HG02798 (cell line): ENCODE measurements around the gene FNIP1.
"Not testable (repeated sequence)": the region's sequence is repeated elsewhere in the genome, so short reads cannot be mapped to it uniquely, and the experiment has no call there.

ENCODE experiments used
- ATAC-seq: cut with Tn5 transposase; IDR thresholded peaks from one replicate; pipeline ENCODE4 v1.9.1; 2021; ENCODE audit warnings: mild to moderate bottlenecking; ENCODE audit not compliant: unreplicated experiment, poor library complexity

The FNIP1 gene

DNA sequence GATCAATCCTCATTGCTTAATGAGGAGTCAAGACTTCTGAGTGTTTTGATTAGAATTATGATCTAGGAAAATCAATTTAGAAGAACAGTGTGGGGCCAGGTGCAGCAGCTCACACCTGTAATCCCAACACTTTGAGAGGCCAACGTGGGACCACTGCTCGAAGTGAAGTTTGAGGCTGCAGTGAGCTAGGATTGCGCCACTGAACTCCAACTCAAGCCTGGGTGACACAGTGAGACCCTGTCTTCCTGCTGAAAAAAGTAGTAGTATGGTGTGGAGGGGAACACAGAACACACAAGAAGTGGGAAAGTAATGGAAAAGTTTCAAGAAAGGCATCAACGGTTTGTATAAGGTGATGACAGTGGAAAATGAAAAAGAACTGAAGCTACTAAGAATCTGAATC lies 9.1 kb downstream of the FNIP1 start:
- ATAC-seq: no peak

DNA sequence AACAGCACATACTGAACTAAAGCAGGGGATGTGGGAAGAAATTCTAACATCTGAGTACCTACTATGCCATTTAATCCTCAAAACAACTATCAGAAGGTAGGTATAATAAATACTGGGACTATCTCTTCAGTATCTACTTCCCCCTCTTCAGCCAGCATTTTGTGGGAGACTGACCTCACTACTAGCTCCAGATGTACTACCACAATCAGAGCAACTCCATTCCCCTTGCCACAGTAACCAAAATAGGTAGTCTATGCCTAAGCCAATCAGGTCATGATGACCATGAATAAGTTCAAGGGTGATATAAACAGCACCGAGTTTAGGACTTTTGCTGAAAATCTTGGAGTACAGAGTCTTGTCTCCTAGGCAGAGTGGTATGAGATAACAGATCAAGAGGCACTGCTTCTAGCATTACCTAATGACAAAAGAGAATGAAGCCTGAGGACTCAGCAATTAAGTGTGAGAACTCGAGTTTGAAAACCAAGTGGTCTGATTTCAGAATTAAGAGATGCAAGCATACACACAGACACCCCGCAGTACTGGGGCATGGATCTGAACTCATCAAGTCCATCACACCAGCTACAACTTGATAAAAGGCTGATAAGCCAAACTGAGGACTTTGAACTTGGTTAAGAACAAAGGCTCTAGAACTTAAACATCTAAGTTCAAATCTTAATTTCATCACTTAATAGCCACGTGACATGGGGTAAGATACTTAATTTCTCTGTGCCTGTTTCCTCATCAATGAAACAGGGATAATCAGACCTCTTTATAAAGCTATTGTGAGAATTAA lies 9.7 kb downstream of the FNIP1 start:
- ATAC-seq: no peak

GRCh38 chr5:131786036-131786435 lies 10.8 kb downstream of the FNIP1 start:
- ATAC-seq: no peak

DNA sequence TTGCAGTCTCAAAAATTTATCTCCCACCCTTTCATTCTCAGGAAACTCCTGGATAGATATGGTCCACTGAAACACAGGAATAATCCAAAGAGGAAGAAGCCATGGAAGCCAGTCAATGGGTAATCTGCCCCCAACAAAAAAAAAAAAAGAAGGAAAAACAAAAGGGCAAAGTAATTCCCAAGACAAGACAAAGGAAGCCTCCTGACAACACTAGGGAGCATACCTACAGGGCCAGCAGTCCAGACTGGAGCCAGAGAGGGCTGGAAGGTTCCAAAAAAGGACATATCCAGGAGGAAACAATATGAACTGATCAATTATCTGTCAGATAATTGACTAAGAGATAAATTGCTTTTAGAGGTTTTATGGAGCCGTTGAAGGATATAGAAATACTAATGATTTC lies 12.9 kb downstream of the FNIP1 start:
- no peak for ATAC-seq

DNA sequence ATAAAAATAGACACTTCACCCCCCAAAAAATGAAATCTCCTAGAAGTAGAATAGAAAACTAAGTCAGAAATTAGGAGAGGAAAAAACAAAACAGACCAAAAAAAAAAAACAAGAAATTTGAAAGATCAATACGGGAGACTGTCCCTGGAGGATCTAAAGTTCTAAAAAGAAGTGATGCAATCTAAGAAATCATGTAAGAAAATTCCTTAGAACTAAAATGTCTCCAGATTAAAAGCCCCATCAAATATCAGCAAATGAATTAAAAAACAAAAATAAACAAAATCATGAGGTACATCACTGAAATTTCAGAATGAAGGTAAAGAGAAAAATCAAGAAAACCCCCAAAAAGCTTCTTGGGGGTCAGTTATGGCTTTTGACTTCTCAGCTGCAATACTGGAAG lies 13.5 kb downstream of the FNIP1 start:
- no peak for ATAC-seq

- ATAC-seq: no peak
Observed at GRCh38 chr5:131782717-131783116, 14.1 kb downstream of the FNIP1 start.

DNA sequence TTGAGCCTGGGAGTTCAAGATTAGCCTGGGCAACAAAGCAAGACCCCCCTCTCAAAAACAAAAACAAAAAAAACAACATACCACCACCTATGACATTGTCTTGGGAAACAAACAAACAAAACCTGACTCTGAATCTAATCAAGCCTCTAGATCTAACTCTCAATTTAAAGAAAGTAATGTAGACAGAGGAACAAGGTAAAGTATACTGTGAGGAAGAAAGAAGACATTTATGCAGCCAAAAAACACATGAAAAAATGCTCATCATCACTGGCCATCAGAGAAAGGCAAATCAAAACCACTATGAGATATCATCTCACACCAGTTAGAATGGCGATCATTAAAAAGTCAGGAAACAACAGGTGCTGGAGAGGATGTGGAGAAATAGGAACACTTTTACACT lies 18.7 kb downstream of the FNIP1 start:
- not testable (repeated sequence) for ATAC-seq

- no peak for ATAC-seq
Observed at GRCh38 chr5:131776450-131776849, 20.4 kb downstream of the FNIP1 start.

GRCh38 chr5:131774652-131775367 lies 22.0 kb downstream of the FNIP1 start:
- no peak for ATAC-seq

- ATAC-seq: no peak
Observed at GRCh38 chr5:131773805-131774204, 23.0 kb downstream of the FNIP1 start.

DNA sequence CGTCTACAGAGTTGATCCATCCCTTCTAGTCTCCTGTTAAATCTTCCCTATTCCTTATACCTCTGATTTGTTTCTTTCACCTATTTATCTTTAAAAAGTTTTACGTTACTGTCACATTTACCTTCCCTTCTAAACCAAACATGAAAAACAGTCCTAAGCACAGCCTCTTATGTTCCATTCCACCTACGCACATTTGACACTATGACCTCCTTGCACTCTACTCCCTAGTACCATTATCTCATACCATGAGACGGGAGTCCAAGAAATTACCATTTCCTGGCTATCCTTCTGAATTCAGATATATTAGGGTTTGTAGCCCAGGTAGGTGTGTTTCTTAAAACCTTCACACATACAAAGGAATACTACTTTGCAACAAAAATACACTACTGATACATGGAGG lies 25.1 kb downstream of the FNIP1 start:
- ATAC-seq: no peak

DNA sequence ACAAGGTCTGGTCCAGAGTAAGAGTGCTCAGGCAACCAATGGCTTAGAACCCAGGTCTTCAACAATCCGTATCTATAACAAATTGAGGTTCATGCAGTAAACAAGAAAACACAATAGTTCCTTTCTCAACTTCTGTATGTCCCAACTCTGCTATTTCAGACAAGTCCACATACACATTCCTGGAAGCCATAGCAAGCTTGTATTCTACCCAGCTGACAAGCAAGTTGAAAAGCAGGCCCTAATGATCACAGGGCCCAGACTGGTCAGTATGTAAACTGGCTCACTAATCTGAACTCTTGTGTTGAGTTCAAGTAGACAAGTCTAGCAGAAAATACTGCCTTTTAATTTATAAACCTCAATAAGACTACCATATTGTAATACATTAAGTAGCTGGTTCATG lies 26.9 kb downstream of the FNIP1 start:
- ATAC-seq: no peak

GRCh38 chr5:131769336-131769735 lies 27.5 kb downstream of the FNIP1 start:
- ATAC-seq: no peak

DNA sequence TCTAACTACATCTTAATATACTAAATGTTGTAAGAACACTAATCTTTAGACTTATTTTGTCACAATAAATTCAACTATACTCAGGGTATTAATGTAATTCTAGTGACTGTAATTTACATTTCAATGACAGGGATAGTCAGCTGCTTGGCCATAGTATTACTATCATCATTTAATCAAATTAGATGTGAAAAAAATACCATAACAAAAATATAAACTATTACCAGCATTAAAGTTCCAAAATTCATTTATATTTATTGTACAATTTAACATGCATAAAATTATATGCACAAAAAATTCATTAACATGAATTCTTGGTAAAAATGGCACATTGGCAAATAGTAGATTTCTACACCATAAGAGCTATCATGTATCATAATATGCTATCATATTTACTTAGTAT lies 28.9 kb downstream of the FNIP1 start:
- ATAC-seq: no peak

DNA sequence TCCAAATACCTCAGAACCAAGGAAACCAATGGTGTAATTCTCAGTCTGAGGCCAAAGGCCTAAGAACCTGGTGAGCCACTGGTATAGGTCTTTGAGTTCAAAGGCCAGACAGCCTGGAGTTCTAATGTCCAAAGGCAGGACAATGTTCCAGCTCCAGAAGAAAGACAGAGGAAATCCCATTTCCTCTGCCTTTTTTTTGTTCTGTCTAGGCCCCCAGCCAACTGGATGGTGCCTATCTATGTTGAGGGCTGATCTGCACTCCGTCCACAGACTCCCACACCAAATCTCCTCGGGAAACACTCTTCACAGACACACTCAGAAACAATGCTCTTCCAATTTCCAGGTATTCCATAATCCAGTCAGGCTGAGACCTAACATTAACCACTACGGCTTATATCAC lies 30.1 kb downstream of the FNIP1 start:
- ATAC-seq: no peak

DNA sequence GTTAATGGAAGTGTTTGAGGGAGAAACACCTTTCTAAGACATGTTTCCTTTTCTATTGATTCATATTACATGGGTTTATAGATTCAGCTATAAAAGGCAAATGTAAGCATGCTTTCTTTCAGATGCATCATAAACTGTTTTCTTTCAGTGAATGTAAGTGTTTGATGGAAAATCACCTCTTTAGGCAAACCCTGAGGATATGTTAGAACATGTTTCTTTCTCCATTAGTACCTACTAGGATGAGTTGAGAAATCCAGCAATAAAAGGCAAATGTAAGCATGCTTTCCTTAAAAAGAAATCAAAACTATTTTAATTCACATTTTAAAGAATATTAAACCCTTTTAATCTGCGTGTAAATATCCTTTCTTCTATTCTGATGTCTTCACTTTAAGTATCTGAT lies 31.6 kb downstream of the FNIP1 start:
- no peak for ATAC-seq

- ATAC-seq: no peak
Observed at GRCh38 chr5:131763968-131764367, 32.8 kb downstream of the FNIP1 start.

- ATAC-seq: no peak
Observed at GRCh38 chr5:131760793-131761192, 36.0 kb downstream of the FNIP1 start.

- ATAC-seq: no peak
Observed at GRCh38 chr5:131759704-131760103, 37.1 kb downstream of the FNIP1 start.

- ATAC-seq: peak; percentile 54
Observed at GRCh38 chr5:131758520-131758900, 38.3 kb downstream of the FNIP1 start.

DNA sequence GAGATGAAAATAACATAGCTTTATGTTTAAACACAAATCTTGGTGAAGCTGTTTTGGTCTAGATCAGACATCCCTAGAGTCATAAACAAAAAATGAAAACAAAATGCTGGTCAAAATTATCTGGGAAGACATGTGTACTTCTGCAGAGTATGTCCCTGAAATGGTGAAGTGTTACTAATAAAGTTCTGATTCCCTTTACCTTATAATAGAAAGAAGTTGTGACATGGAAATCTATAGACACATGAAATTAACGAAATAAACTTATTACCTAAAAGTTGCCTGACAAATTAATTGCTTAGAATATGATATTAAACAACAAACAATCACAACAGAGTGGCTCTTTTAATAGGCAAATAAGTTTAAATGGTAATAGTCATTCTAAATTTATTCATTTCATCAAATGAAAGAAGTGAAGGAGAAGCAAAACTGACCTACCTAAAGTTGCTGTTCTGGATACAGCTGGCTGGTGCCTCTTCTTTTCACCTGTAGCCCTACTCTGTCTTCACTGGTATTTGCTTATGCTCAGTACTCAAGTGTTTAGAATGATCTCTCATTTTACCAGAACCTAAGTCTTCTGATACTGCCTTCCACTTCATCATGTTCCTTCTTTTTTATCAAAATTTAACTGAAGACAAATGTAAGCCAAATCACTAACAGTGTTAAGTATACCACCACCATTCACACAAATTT lies 38.8 kb downstream of the FNIP1 start:
- peak; percentile 73 for ATAC-seq
